GM12875 (cell line): ENCODE data around the gene SRGAP3.

Source experiments
- H3K4me3 ChIP-seq: one replicate; pipeline ENCODE4 v1.5.1; 2011; ENCODE audit warnings: low read depth, low read length, control low read depth
- CTCF ChIP-seq: IDR thresholded peaks from 2 replicates; pipeline ENCODE4 v1.5.1; 2011; ENCODE audit warnings: low read depth, mild to moderate bottlenecking, control low read depth, inconsistent platforms, low read length, moderate library complexity, borderline replicate concordance; ENCODE audit not compliant: insufficient read depth

SRGAP3 gene

GRCh38 chr3:9211155-9211950 is 38.1 kb downstream of the SRGAP3 start:
- no peak for TF ChIP-seq CTCF

GRCh38 chr3:9209777-9210176 is 39.7 kb downstream of the SRGAP3 start:
- no peak for TF ChIP-seq CTCF
- no peak overlapping the region for H3K4me3 ChIP-seq

More at GRCh38 chr3:9211155-9211950, 38.1 kb downstream of the SRGAP3 start:
- no peak overlapping the region for H3K4me3 ChIP-seq

- no peak overlapping the region for H3K4me3 ChIP-seq
- no peak for TF ChIP-seq CTCF
Measured at GRCh38 chr3:9208605-9209152, 40.8 kb downstream of the SRGAP3 start.

DNA sequence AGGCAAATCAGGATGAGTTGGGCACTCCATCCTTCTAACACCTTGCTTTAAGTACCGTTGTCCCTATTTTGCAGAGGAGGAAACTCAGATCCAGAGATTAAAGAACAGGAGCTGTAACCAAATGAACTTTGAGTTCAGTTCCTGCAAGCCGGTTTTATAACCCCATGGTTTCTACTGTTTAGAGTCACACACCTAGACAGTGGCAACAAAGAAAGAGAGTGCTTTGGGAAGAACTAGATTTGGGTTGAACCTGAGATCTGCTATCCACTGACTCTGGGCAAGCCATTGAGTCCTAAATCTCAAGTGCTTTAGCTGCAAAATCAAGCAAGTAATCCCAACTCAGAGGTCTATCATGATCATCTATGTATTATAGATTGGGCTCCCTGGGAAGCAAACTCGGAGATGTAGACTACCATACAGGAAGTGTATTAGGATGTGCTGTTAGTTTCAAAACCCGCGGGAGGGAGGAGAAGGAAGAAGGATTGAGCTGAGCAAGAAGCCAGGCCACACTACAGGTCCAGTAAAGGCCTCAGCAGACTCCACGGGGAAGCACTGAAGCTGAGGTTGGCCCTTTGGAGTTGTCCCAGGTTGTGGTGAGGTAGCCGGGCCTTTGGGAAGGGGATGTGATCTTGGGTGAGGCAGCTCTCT is 42.2 kb downstream of the SRGAP3 start:
- TF ChIP-seq CTCF: no peak
- no peak overlapping the region for H3K4me3 ChIP-seq

DNA sequence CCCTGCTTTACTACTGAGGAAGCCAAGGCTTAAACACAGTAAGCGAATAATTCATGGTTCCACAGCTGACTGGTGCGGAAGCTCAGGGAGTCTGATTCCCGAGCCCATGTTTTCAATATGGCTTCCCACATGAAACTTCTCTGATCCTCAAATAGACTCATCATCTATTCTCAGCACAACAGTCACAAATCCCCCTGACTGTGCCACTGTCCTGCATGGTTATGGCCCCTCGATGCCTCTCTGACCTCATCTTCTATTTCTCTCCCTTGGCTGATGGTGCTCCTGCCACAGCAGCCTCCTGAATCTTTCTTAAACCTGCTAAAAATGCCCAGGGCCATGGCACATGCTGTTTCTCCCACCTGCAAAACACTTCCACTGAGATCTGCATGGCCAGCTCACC is 43.2 kb downstream of the SRGAP3 start:
- TF ChIP-seq CTCF: no peak
- no peak overlapping the region for H3K4me3 ChIP-seq

GRCh38 chr3:9205345-9206143 is 43.9 kb downstream of the SRGAP3 start:
- H3K4me3 ChIP-seq: no peak overlapping the region
- TF ChIP-seq CTCF: no peak
